Chondrocyte (in vitro differentiated cells): ENCODE measurements around the gene SDR42E2. TPM values are rescaled to one million over a fixed set of nuclear protein-coding genes. Genes with fewer than 3 reads are reported as not detected.
A peak's percentile ranks its signal among the peaks of the same experiment; 100 is the strongest.
"Not testable (repeated sequence)": the region's sequence is repeated elsewhere in the genome, so short reads cannot be mapped to it uniquely, and the experiment has no call there.

Experiments
- DNase-seq: peaks from one replicate; pipeline ENCODE4 v3.0.0; 2021; ENCODE audit warnings: mixed read lengths, low spot score
- H3K27ac Mint-ChIP-seq: one replicate; pipeline ENCODE4 v1.8.0; 2021; ENCODE audit warnings: mild to moderate bottlenecking, moderate library complexity, mixed read lengths; ENCODE audit not compliant: unreplicated experiment
- H3K27me3 Mint-ChIP-seq: 2 replicates; pipeline ENCODE4 v1.8.0; 2021; ENCODE audit warnings: low read depth, mixed read lengths
- H3K36me3 Mint-ChIP-seq: 2 replicates; pipeline ENCODE4 v1.8.0; 2021; ENCODE audit warnings: low read depth, mixed read lengths
- H3K4me1 Mint-ChIP-seq: 2 replicates; pipeline ENCODE4 v1.8.0; 2021; ENCODE audit warnings: low read depth, mild to moderate bottlenecking, mixed read lengths
- H3K4me3 Mint-ChIP-seq: one replicate; pipeline ENCODE4 v1.8.0; 2021; ENCODE audit warnings: mild to moderate bottlenecking, moderate library complexity, mixed read lengths; ENCODE audit not compliant: unreplicated experiment
- H3K9me3 Mint-ChIP-seq: 2 replicates; pipeline ENCODE4 v1.8.0; 2021; ENCODE audit warnings: low read depth, mixed read lengths
- CTCF ChIP-seq: fragments of 200-600 bp; sonication (generic); IDR thresholded peaks from 2 replicates; pipeline ENCODE4 v1.5.0; 2021; ENCODE audit warnings: antibody characterized with exemption, mild to moderate bottlenecking, moderate library complexity
- total RNA-seq: library from RNA; stranded (reverse); gene quantifications from 3 replicates; pipeline ENCODE4 v1.2.1, GENCODE V29; 2021

Gene SDR42E2
- total RNA-seq, 1 donor from 2014 or later = not detected

GRCh38 chr16:22141767-22142166 lies 20.5 kb upstream of the SDR42E2 start:
- Mint-ChIP-seq H3K36me3 (no peaks in the 10 kb centered on the region), H3K9me3 (no peaks in the 10 kb centered on the region), H3K27ac (no peak overlapping the region), H3K27me3 (peaks cover 26% of the 10 kb centered on the region), H3K4me3 (no peak overlapping the region), H3K4me1 (no peaks in the 10 kb centered on the region)
- peak; percentile 50 for TF ChIP-seq CTCF
- no peak for DNase-seq

GRCh38 chr16:22144520-22144919 lies 17.8 kb upstream of the SDR42E2 start:
- Mint-ChIP-seq H3K4me3 (no peak overlapping the region), H3K36me3 (no peaks in the 10 kb centered on the region)
- TF ChIP-seq CTCF = no peak

GRCh38 chr16:22147853-22148252 lies 14.5 kb upstream of the SDR42E2 start:
- Mint-ChIP-seq H3K27me3 (peaks cover 23% of the 10 kb centered on the region), H3K4me3 (no peak overlapping the region), H3K27ac (no peak overlapping the region), H3K4me1 (no peaks in the 10 kb centered on the region), H3K36me3 (no peaks in the 10 kb centered on the region), H3K9me3 (no peaks in the 10 kb centered on the region)
- no peak for TF ChIP-seq CTCF
- DNase-seq = no peak

More at GRCh38 chr16:22144520-22144919, 17.8 kb upstream of the SDR42E2 start:
- peak; percentile 24 for DNase-seq
- Mint-ChIP-seq H3K4me1 (no peaks in the 10 kb centered on the region), H3K9me3 (no peaks in the 10 kb centered on the region), H3K27ac (no peak overlapping the region), H3K27me3 (peaks cover 21% of the 10 kb centered on the region)

- Mint-ChIP-seq H3K4me3 (no peak overlapping the region), H3K27ac (no peak overlapping the region)
Observed at GRCh38 chr16:22151246-22151998, 10.9 kb upstream of the SDR42E2 start.

GRCh38 chr16:22152316-22152715 lies 10.0 kb upstream of the SDR42E2 start:
- H3K4me1 Mint-ChIP-seq = no peaks in the 10 kb centered on the region
- DNase-seq = no peak
- peaks cover 23% of the 10 kb centered on the region for H3K27me3 Mint-ChIP-seq
- H3K9me3 Mint-ChIP-seq = no peaks in the 10 kb centered on the region
- H3K4me3 Mint-ChIP-seq = no peak overlapping the region
- no peaks in the 10 kb centered on the region for H3K36me3 Mint-ChIP-seq
- no peak for TF ChIP-seq CTCF
- no peak overlapping the region for H3K27ac Mint-ChIP-seq

More at GRCh38 chr16:22151246-22151998, 10.9 kb upstream of the SDR42E2 start:
- Mint-ChIP-seq H3K9me3 (no peaks in the 10 kb centered on the region), H3K4me1 (no peaks in the 10 kb centered on the region), H3K36me3 (no peaks in the 10 kb centered on the region), H3K27me3 (peaks cover 25% of the 10 kb centered on the region)
- TF ChIP-seq CTCF = no peak
- no peak for DNase-seq

- DNase-seq, H3K27ac Mint-ChIP-seq, H3K4me3 Mint-ChIP-seq, H3K4me1 Mint-ChIP-seq, H3K9me3 Mint-ChIP-seq, H3K36me3 Mint-ChIP-seq: not testable (repeated sequence)
- H3K27me3 Mint-ChIP-seq = peaks cover 19% of the 10 kb centered on the region
Observed at GRCh38 chr16:22153078-22153477, 9.2 kb upstream of the SDR42E2 start.
